Stomach (tissue), 9 donors: ENCODE data around the gene PGPEP1. TPM values are rescaled to one million over a fixed set of nuclear protein-coding genes. Genes with fewer than 3 reads are reported as not detected.

Experiments
- DNase-seq, 2 donors: peaks; one replicate each; pipeline versions ENCODE4 v3.0.0 to v3.0.0-alpha.2; 2013 to 2019
- H3K27ac ChIP-seq, 5 donors: fragments of 200-600 bp in 4 of 5; sonication (generic) in 4 of 5; one replicate each; pipeline ENCODE4 v1.5.1; 2013 to 2019; ENCODE audit warnings: mild to moderate bottlenecking in 1 of 5, moderate library complexity in 1 of 5
- H3K27me3 ChIP-seq, 3 donors: fragments of 200-600 bp; sonication (generic); one replicate each; pipeline ENCODE4 v1.5.1; 2017 to 2019; ENCODE audit warnings: mixed run types in 1 of 3
- H3K36me3 ChIP-seq, 4 donors: fragments of 200-600 bp; sonication (generic); 1 replicate in 3 of 4; 2 replicates in 1 of 4; pipeline ENCODE4 v1.5.1; 2016 to 2019
- H3K4me1 ChIP-seq, 4 donors: fragments of 200-600 bp; sonication (generic); one replicate each; pipeline ENCODE4 v1.5.1; 2016 to 2019
- H3K4me3 ChIP-seq, 4 donors: fragments of 200-600 bp; sonication (generic) in 3 of 4; one replicate each; pipeline ENCODE4 v1.5.1; 2016 to 2019; ENCODE audit warnings: mild to moderate bottlenecking in 1 of 4
- H3K9me3 ChIP-seq, 4 donors: fragments of 200-600 bp; sonication (generic); one replicate each; pipeline ENCODE4 v1.5.1; 2016 to 2019
- CTCF ChIP-seq, 7 experiments: fragments of 450-650 bp in 4 of 7; fragments of 200-600 bp in 3 of 7; sonication (generic) in 3 of 7; IDR thresholded peaks; one replicate each; pipeline ENCODE4 v1.5.1; 2016 to 2019; ENCODE audit warnings: antibody characterized with exemption in 7 of 7, control low read depth in 2 of 7, mild to moderate bottlenecking in 1 of 7
- EP300 ChIP-seq: sonication (generic); formaldehyde crosslinking; IDR thresholded peaks from one replicate; pipeline ENCODE4 v1.6.1; 2017; ENCODE audit warnings: antibody characterized with exemption
- POLR2A ChIP-seq, 4 donors: fragments of 450-650 bp; IDR thresholded peaks; one replicate each; pipeline ENCODE4 v1.6.1; 2016; ENCODE audit warnings: antibody characterized with exemption in 4 of 4, control low read depth in 2 of 4, mild to moderate bottlenecking in 1 of 4, moderate library complexity in 1 of 4
- POLR2AphosphoS5 ChIP-seq, 3 donors: sonication (generic); formaldehyde crosslinking; IDR thresholded peaks; one replicate each; pipeline ENCODE4 v1.6.1; 2016; ENCODE audit warnings: antibody characterized with exemption in 3 of 3
- WGBS, 5 donors: extraction: QIAGEN DNeasy Blood & Tissue Kit in 3 of 5; methylation state at CpG; one replicate each; pipeline versions ENCODE4 v1.1.5 to v1.1.7; 2013 to 2018; 5-methylcytosine and 5-hydroxymethylcytosine counted together
- intact Hi-C: fragments of 100-400 bp; cut with DNase I; formaldehyde crosslinking; loops from one replicate; pipeline ENCODE4 v1.15.1; 2023; ENCODE audit warnings: low total_unique reads
- polyA plus RNA-seq, 3 donors: library from polyadenylated mRNA; stranded (reverse); fragments of 200-250 nt; gene quantifications; one replicate each; pipeline ENCODE4 v1.2.3, GENCODE V29; 2013
- total RNA-seq, 5 donors: library from RNA; depleted of rRNA; stranded (reverse); fragments of >200 nt; gene quantifications; one replicate each; pipeline versions ENCODE4 v1.1.0 to v1.2.3, GENCODE V29; 2014 to 2016
- donor health status: healthy with polysubstance abuse.
- donor health status: Bipolar disorder and iron deficiency.
- donor health status: healthy.

PGPEP1 gene
- total and polyA plus RNA-seq, 8 donors = 8.0 to 58.9 (median 26.0) TPM

DNA sequence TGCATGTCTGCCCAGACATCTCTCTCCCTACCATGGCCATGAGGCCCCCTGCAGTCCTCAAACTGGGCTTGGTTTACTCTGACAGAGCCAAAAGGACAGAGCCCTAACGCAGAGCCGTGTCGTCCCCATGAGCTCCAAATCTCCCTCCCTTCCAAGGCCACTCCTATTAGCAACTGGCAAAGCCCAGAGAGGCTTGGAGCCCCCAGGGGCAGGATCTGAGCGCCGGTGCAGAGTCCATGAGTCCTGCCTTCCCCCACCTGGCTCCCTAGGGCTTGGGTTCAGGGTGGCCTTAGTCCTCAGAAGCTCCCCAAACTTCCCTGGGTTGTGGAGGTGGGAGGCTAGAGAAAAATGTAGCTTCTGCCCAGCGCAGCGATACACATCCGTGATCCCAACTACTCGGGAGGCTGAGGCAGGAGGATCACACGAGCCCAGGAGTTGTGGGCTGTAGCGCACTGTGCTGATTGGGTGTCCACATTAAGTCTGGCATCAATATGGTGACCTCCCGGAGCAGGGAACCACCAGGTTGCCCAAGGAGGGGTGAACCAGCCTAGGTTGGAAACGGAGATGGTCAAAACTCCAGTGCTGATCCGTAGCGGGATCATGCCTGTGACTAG lies 7.4 kb upstream of the PGPEP1 start:
- peaks cover 10 to 15% (median 11%) of the 10 kb centered on the region in 4 donors for H3K4me1 ChIP-seq
- no peak overlapping the region for H3K27ac ChIP-seq
- no peak for DNase-seq
- intact Hi-C loops = no loop called here
- no peaks in the 10 kb centered on the region for H3K9me3 ChIP-seq
- WGBS, 5 donors = 82 to 89% (median 84%) methylated on average over 13 to 15 of the region's 15 CpGs
- no peak overlapping the region for H3K4me3 ChIP-seq
- H3K27me3 ChIP-seq = no peaks in the 10 kb centered on the region
- no peaks in the 10 kb centered on the region for H3K36me3 ChIP-seq
- TF ChIP-seq POLR2A (IDR thresholded peaks at IDR 0.05) = no peak
- no peak for TF ChIP-seq POLR2AphosphoS5 (IDR thresholded peaks at IDR 0.05)
- TF ChIP-seq EP300 = no peak
- no peak for TF ChIP-seq CTCF (IDR thresholded peaks at IDR 0.05)

- intact Hi-C loops = no loop called here
- TF ChIP-seq POLR2A (IDR thresholded peaks at IDR 0.05) (no peak), POLR2AphosphoS5 (IDR thresholded peaks at IDR 0.05) (no peak), EP300 (no peak), CTCF (IDR thresholded peaks at IDR 0.05) (no peak)
- H3K36me3 ChIP-seq = no peaks in the 10 kb centered on the region
- no peak overlapping the region for H3K4me3 ChIP-seq
- H3K4me1 ChIP-seq = peaks cover 8 to 9% (median 9%) of the 10 kb centered on the region in 4 donors
- no peaks in the 10 kb centered on the region for H3K9me3 ChIP-seq
- no peaks in the 10 kb centered on the region for H3K27me3 ChIP-seq
- no peak for DNase-seq
- H3K27ac ChIP-seq = no peak overlapping the region
- WGBS, 5 donors = 73 to 81% (median 78%) methylated on average over 6 of the region's 6 CpGs
Measured at GRCh38 chr19:18333680-18334079, 6.7 kb upstream of the PGPEP1 start.

DNA sequence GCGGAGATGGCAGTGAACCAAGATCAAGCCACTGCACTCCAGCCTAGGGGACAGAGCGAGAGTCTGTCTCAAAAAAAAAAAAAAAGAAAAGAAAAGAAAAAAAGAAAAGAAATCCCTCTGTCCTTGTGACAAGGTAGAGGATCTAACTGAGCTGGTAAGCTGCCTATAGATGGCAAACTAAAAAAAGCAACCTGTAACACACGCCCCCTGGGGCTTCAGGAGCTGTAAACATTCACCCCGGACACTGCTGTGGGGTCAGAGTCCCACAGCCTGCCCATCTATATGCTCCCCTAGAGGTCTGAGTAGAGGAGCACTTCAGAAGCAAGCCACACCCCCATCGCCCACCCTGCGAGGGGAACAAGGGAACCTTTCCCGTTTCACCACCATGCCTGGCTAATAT lies 4.3 kb upstream of the PGPEP1 start:
- no peak for DNase-seq
- WGBS, 5 donors = 39 to 62% (median 60%) methylated on average over 7 of the region's 7 CpGs
- TF ChIP-seq CTCF (IDR thresholded peaks at IDR 0.05) (no peak), POLR2A (IDR thresholded peaks at IDR 0.05) (no peak), POLR2AphosphoS5 (IDR thresholded peaks at IDR 0.05) (no peak), EP300 (no peak)
- Histone ChIP-seq H3K4me1 (peaks cover 7 to 15% (median 9%) of the 10 kb centered on the region in 4 donors), H3K36me3 (no peaks in the 10 kb centered on the region), H3K9me3 (no peaks in the 10 kb centered on the region), H3K4me3 (no peak overlapping the region), H3K27ac (no peak overlapping the region), H3K27me3 (no peaks in the 10 kb centered on the region)
- intact Hi-C loops = no loop called here

- Histone ChIP-seq H3K9me3 (no peaks in the 10 kb centered on the region), H3K4me3 (no peak overlapping the region), H3K27ac (no peak overlapping the region), H3K27me3 (no peaks in the 10 kb centered on the region), H3K4me1 (peaks cover 13 to 32% (median 31%) of the 10 kb centered on the region in 4 donors), H3K36me3 (peaks cover 0 to 10% (median 3%) of the 10 kb centered on the region in 4 donors)
- intact Hi-C loops = no loop called here
- DNase-seq = no peak
- TF ChIP-seq POLR2A (IDR thresholded peaks at IDR 0.05) (no peak), POLR2AphosphoS5 (IDR thresholded peaks at IDR 0.05) (no peak), EP300 (no peak), CTCF (IDR thresholded peaks at IDR 0.05) (no peak)
- WGBS, 5 donors = 56 to 68% (median 62%) methylated on average over 9 of the region's 9 CpGs
Measured at GRCh38 chr19:18338541-18338940, 1.9 kb upstream of the PGPEP1 start.
